Keratinocyte (primary cell): ENCODE results near the gene IL27RA.

Experiments
- CTCF ChIP-seq, 3 experiments: IDR thresholded peaks in 1 of 3; conservative IDR thresholded peaks in 1 of 3; optimal IDR thresholded peaks in 1 of 3; 2 replicates in 2 of 3; 3 replicates in 1 of 3; pipeline versions ENCODE3 to v1.5.1; 2011; ENCODE audit warnings: low read length in 3 of 3, mild to moderate bottlenecking in 3 of 3, moderate library complexity in 2 of 3, control low read depth in 1 of 3, inconsistent platforms in 1 of 3; ENCODE audit not compliant: insufficient read depth in 2 of 3; ENCODE audit errors: extremely low read depth in 1 of 3
- EZH2 ChIP-seq: IDR thresholded peaks from one replicate; pipeline ENCODE4 v1.6.1; 2012; ENCODE audit warnings: inconsistent platforms, mild to moderate bottlenecking, low read length, moderate library complexity

- TF ChIP-seq CTCF (optimal IDR thresholded peaks at IDR 0.05 in 1 of 3, IDR thresholded peaks at IDR 0.05 in 1 of 3, conservative IDR thresholded peaks at IDR 0.05 in 1 of 3; ENCODE audit: extremely low read depth in 1 of 3, insufficient read depth in 2 of 3, low read length in 3 of 3) = no peak
- no peak for TF ChIP-seq EZH2
These were observed 4.1 kb downstream of the IL27RA start for GRCh38 chr19:14035706-14036105.
